Measurements from ENCODE around the gene KCTD4. TPM values are rescaled to one million over a fixed set of nuclear protein-coding genes. Genes with fewer than 3 reads are reported as not detected.
"Not testable (repeated sequence)": the region's sequence is repeated elsewhere in the genome, so short reads cannot be mapped to it uniquely, and the experiment has no call there.

KCTD4 gene
- not detected for total RNA-seq
- long read RNA-seq = 0 reads

DNA sequence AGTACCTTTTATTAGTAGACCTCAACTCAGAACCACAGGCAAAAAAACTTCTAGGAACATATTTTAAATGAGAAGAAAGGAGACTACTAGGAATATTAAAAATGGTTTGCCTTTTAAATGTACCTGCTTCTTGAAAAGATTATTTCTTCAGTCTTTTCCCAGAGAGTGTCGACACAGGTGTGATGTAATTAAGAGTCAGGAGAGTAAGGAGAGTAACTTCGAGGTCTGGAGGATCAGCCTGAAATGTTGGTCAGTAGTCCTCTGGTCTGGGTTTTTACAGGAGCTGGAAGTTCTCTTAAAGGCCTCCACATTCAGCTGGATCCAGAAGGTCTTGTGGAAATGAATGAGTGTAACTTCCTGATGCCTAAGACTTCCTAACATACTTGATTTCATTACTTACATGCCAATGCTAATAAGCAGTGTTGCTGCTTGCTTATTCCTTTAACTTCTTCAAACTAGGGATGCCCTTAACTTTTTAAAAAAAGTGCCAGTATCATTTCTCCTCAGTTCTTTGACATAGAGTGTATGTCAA lies at the start of gene KCTD4:
KCTD4 (minus strand) TSS at position 345 of the 532 bp plus-strand sequence. CDS start 6,478 bp downstream, outside the sequence.
- no peak within 1 kb of the TSS for H3K4me3 ChIP-seq
- no peaks in the 10 kb centered on the region for H3K9me3 ChIP-seq
- ATAC-seq = no peak
- no peak within 1 kb of the TSS for H3K27ac ChIP-seq
- no peak for DNase-seq
- no peaks in the 10 kb centered on the region for H3K27me3 ChIP-seq
- intact Hi-C loops (cut with DNase I) = no loop called here
- TF ChIP-seq, protein P1, sequence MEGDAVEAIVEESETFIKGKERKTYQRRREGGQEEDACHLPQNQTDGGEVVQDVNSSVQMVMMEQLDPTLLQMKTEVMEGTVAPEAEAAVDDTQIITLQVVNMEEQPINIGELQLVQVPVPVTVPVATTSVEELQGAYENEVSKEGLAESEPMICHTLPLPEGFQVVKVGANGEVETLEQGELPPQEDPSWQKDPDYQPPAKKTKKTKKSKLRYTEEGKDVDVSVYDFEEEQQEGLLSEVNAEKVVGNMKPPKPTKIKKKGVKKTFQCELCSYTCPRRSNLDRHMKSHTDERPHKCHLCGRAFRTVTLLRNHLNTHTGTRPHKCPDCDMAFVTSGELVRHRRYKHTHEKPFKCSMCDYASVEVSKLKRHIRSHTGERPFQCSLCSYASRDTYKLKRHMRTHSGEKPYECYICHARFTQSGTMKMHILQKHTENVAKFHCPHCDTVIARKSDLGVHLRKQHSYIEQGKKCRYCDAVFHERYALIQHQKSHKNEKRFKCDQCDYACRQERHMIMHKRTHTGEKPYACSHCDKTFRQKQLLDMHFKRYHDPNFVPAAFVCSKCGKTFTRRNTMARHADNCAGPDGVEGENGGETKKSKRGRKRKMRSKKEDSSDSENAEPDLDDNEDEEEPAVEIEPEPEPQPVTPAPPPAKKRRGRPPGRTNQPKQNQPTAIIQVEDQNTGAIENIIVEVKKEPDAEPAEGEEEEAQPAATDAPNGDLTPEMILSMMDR (IDR thresholded peaks at IDR 0.05) = no peak
- TF ChIP-seq POLR2A (IDR thresholded peaks at IDR 0.05) = no peak
- no peaks in the 10 kb centered on the region for H3K36me3 ChIP-seq
- 75% methylated on average over 2 of the region's 2 CpGs for WGBS (ENCODE audit: insufficient coverage, low coverage, low lambda C conversion rate, missing lambda C conversion rate)
- H3K4me1 ChIP-seq = peaks cover 0 to 13% (median 2%) of the 10 kb centered on the region in 4 donors

DNA sequence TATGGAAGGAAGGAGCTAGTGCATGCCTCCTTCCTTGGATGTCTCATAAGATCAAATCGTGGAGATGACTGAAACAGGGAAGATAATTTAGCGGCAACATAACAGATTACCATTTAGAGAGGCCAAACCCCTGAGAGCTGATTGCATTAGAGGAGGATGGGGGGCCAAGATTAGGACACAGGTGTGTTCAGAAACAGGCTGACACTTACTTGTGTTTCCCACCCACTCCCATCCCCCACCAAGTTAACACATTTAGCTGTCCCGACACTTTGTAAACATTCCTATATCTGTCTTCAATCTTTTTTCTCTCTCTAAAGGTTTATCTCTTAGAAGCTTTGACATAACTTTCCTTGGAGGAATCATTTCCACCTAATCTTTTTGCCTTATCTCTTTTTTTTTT lies 48.8 kb upstream of the KCTD4 start:
- WGBS (ENCODE audit: insufficient coverage, low coverage, low lambda C conversion rate, missing lambda C conversion rate) = 77% methylated on average over 1 of the region's 3 CpGs
- H3K36me3 ChIP-seq = no peaks in the 10 kb centered on the region
- H3K9me3 ChIP-seq = no peaks in the 10 kb centered on the region
- no peak for DNase-seq
- no peaks in the 10 kb centered on the region for H3K27me3 ChIP-seq
- H3K4me1 ChIP-seq = no peaks in the 10 kb centered on the region
- no peak overlapping the region for H3K4me3 ChIP-seq
- ATAC-seq = no peak
- H3K27ac ChIP-seq = no peak overlapping the region
- intact Hi-C loops (cut with DNase I) = no loop called here
- no peak for TF ChIP-seq POLR2A (IDR thresholded peaks at IDR 0.05)
- TF ChIP-seq, protein P1 (IDR thresholded peaks at IDR 0.05) = no peak

DNA sequence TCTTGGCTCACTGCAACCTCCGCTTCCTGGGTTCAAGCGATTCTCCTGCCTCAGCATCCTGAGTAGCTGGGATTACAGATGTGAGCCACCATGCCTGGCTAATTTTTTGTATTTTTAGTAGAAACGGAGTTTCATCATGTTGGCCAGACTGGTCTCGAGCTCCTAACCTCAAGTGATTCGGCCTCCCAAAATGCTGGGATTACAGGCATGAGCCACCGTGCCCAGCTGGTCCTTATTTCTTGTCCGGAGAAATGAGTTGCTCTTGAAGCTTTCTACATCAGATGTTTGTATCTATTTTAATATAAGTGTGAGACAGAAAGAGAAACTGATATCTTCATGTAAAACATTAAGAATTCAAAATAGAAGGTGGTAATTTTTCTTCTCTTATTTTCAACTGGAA lies 43.9 kb upstream of the KCTD4 start:
- H3K9me3 ChIP-seq; intact Hi-C loops (cut with DNase I); H3K4me3 ChIP-seq; H3K27me3 ChIP-seq; H3K36me3 ChIP-seq; ATAC-seq; H3K27ac ChIP-seq; DNase-seq: not testable (repeated sequence)
- H3K4me1 ChIP-seq = peaks cover 0 to 22% (median 6%) of the 10 kb centered on the region in 4 donors
- 99% methylated on average over 7 of the region's 7 CpGs for WGBS (ENCODE audit: insufficient coverage, low coverage, low lambda C conversion rate, missing lambda C conversion rate)

DNA sequence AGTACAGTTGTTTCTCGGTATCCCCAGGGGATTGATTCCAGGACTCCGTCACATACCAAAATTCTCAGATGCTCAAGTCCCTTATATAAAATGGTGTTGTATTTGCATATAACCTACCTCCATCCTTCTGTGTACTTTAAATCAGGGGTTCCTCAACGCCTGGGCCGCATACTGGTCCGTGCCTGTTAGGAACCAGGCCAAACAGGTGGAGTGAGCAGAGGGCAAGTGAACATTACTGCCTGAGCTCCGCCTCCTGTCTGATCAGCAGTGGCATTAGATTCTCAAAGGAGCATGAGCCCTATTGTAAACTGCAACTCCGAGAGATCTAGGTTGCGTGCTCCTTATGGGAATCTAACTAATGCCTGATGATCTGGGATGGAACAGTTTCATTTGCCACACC lies 42.2 kb upstream of the KCTD4 start:
- H3K27ac ChIP-seq = no peak overlapping the region
- H3K9me3 ChIP-seq = no peaks in the 10 kb centered on the region
- intact Hi-C loops (cut with DNase I) = no loop called here
- no peaks in the 10 kb centered on the region for H3K27me3 ChIP-seq
- DNase-seq (peak; percentile 36 to 74 (median 68)), ATAC-seq (peak; percentile 86 to 91 (median 89))
- WGBS (ENCODE audit: insufficient coverage, low coverage, low lambda C conversion rate, missing lambda C conversion rate) = 62% methylated on average over 8 of the region's 8 CpGs
- H3K4me1 ChIP-seq = peaks cover 0 to 22% (median 6%) of the 10 kb centered on the region in 4 donors
- no peak for TF ChIP-seq POLR2A (IDR thresholded peaks at IDR 0.05)
- TF ChIP-seq, protein P1 (IDR thresholded peaks at IDR 0.05) = no peak
- no peak overlapping the region for H3K4me3 ChIP-seq
- H3K36me3 ChIP-seq = no peaks in the 10 kb centered on the region

DNA sequence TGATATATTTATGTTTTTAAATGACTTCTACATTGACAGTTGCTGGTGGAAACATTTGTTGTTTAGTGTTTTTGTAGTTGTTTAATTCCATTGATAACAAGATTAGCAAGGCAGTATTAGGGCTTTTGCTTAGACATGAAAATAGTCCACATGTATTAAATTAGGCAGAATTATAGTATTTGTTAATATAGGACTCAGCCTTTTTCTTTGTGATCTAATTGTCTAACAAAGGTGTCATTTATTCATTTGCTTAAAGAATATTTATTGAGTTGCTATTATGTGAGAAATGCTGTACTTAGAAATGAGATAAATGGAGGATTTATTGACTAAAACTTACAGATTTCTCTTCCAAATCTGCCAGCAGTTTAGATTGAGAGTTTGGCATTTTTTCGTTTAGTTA lies 41.7 kb upstream of the KCTD4 start:
- peak in 1 of 4 donors; percentile 8 for ATAC-seq
- Histone ChIP-seq H3K4me3 (no peak overlapping the region), H3K9me3 (no peaks in the 10 kb centered on the region), H3K4me1 (peaks cover 0 to 22% (median 6%) of the 10 kb centered on the region in 4 donors), H3K36me3 (no peaks in the 10 kb centered on the region), H3K27ac (no peak overlapping the region), H3K27me3 (no peaks in the 10 kb centered on the region)
- WGBS (ENCODE audit: insufficient coverage, low coverage, low lambda C conversion rate, missing lambda C conversion rate) = 83% methylated on average over 1 of the region's 1 CpG
- no peak for DNase-seq
- intact Hi-C loops (cut with DNase I) = no loop called here
- TF ChIP-seq, protein P1 (IDR thresholded peaks at IDR 0.05) = no peak
- no peak for TF ChIP-seq POLR2A (IDR thresholded peaks at IDR 0.05)

Data from right lobe of liver (tissue), 6 donors.